Measurements from ENCODE around the gene HBE1.
"Not testable (repeated sequence)": the region's sequence is repeated elsewhere in the genome, so short reads cannot be mapped to it uniquely, and the experiment has no call there.

Gene HBE1

DNA sequence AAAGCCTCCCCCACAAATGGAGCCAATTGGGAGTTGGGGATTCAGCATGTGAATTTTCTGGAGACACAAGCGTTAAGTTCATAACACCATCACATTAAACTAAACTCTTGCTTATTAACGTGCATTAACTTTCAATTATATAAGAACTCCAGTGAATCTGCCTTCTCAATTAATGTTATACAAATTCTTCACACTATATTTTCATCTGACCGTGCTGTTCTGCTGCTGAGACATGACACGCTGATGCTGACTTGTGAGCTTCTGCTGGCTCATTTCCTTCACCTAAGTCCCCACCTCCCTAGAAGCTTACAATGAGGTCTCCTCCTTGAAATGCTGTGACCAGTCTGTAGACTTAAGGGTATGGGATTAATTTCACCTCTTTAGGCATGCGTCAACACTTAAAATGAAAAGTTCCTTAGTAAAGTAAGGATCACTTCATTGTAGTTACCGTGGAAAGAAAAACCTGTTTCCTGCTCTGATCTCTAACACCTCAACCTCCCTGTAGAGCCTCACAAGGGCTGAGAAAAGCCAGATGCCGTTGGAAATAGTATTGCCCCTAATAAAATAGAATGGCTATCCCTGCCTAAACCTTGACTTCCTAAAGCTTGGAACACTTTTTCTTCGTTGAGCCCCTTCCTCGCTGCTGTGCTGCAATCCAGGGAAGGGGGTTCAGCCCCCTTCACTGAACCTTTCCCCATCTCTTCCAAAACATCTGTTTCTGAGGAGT, 17.4 kb downstream of the HBE1 start:
- no peak for DNase-seq

DNA sequence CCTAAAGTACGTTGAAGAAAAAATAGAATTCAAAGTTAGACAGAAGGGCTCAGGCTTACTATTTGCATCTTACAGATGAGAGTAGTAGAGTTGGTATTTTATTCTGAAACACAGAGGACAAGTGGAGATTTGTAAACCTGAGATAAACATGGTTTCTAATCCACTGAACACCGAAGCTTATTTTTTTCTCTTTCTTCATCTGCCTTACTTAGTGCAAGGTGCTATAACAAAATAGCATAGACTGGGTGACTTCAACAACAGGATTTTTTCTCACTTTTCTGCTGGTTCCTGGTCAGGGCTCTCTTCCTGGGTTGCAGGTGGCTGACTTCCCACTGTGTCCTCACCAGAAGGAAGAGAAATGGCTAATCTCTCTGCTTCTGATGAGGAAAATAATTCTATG, 18.0 kb downstream of the HBE1 start:
- DNase-seq, result no peak

DNA sequence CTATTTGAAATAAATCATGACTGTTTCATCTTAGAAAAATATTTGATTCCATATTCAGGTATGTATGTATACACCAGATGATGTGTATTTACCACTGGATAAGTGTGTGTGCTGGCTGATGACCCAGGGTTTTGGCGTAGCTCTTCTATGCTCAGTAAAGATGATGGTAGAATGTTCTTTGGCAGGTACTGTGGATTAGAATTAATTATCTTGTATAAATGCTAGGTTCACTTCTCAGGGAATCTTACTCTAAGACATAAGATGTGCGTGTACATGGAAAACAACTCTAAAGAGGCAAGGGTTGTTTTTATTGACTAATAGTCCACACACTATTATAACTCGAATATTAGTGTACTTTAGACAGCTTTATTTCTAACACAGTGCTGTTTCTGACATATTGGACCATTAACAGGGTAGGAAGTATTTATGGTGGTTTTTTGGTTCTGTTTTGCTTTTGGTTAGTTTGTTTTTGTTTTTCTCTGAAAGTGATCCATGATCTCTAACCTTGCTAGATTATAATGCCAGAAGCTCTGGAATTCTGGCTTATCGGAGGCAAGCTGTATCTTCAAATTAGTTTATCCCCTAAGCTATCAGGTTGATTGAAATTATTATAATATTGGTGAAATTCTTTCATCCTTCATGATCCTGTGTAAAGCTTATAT, 19.1 kb downstream of the HBE1 start:
- no peak for DNase-seq

GRCh38 chr11:5249807-5250396, 19.8 kb downstream of the HBE1 start, which contains the start of gene HBG1:
HBG1 (minus strand) TSS chr11:5249857; CDS start chr11:5249804, 53 bp downstream.
- not testable (repeated sequence) for DNase-seq

DNA sequence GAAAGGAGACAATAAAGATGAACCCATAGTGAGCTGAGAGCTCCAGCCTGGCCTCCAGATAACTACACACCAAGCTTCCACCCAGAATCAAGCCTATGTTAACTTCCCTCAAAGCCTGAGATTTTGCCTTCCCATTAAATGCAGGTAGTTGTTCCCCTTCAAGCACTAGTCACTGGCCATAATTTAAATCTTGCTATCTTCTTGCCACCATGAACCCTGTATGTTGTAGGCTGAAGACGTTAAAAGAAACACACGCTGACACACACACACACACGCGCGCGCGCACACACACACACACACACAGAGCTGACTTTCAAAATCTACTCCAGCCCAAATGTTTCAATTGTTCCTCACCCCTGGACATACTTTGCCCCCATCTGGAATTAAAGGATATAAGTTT, 21.2 kb downstream of the HBE1 start:
- DNase-seq, result not testable (repeated sequence)

GRCh38 chr11:5247472-5248192, 22.1 kb downstream of the HBE1 start:
- no peak for DNase-seq

GRCh38 chr11:5246772-5247471, 22.8 kb downstream of the HBE1 start:
- no peak for DNase-seq

GRCh38 chr11:5245155-5245554, 24.6 kb downstream of the HBE1 start:
- DNase-seq, result no peak

- no peak for DNase-seq
These were observed 25.9 kb downstream of the HBE1 start for GRCh38 chr11:5243816-5244180.

- DNase-seq, result no peak
These were observed 26.6 kb downstream of the HBE1 start for GRCh38 chr11:5242933-5243815.

DNA sequence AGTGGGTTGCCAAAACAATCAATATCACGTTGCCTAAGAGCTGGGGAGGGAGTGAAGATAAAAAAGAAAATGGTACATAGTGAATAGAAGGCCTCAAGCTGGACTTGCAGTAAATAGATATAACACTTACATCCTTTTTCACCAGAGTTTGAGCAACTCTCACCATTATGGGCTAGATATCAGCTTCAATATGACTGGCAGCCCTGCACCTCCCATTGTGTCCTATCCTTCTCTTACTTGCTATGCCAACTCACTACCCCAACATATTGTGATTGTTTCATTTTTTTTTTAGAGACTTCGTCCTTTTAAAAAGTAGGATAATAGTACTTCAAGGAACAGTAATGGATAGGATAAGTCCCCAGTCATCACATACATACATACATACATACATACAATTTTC, 27.5 kb downstream of the HBE1 start:
- no peak for DNase-seq

GRCh38 chr11:5241458-5241857, 28.3 kb downstream of the HBE1 start:
- no peak for DNase-seq

- DNase-seq, result no peak
These were observed 29.3 kb downstream of the HBE1 start for GRCh38 chr11:5240458-5240857.

DNA sequence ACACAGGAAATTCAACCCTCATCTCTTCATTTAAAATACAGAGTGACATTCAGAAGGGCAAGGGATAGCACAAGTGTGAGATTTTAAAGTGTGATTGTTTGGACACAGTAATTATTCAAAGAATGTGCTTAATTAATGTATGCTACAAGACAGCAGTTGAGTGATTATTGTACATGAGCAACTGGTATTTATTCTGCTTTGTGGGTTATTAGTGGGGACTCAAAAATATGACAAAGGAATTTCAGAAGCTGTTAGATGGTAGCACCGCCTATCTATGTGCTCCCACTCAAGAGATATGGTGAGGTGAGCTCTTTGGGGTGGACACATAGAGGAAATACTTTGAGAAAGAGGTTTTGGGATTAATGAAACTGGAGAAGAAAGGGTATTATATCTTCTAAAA, 29.7 kb downstream of the HBE1 start:
- DNase-seq, result no peak

- DNase-seq, result no peak
These were observed 30.7 kb downstream of the HBE1 start for GRCh38 chr11:5239046-5239445.

GRCh38 chr11:5238486-5238885, 31.3 kb downstream of the HBE1 start:
- DNase-seq, result no peak

DNA sequence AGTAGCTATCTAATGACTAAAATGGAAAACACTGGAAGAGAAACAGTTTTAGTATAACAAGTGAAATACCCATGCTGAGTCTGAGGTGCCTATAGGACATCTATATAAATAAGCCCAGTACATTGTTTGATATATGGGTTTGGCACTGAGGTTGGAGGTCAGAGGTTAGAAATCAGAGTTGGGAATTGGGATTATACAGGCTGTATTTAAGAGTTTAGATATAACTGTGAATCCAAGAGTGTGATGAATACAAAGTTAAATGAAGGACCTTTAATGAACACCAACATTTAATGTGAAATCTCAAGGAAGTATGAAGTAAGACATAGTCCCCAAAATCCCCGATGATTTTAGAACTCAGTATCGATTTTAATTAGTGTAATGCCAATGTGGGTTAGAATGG, 32.3 kb downstream of the HBE1 start:
- no peak for DNase-seq

GRCh38 chr11:5235364-5236095, 34.2 kb downstream of the HBE1 start:
- DNase-seq, result no peak

DNA sequence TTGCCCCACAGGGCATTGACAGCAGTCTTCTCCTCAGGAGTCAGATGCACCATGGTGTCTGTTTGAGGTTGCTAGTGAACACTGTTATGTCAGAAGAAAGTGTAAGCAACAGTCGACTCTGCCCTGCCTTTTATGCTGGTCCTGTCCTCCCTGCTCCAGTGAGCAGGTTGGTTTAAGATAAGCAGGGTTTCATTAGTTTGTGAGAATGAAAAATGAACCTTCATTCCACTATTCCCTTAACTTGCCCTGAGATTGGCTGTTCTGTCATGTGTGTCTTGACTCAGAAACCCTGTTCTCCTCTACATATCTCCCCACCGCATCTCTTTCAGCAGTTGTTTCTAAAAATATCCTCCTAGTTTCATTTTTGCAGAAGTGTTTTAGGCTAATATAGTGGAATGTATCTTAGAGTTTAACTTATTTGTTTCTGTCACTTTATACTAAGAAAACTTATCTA, 35.3 kb downstream of the HBE1 start, which contains the start of gene HBD:
Gene HBD, minus strand, starts transcription at position 103 of the 454 bp plus-strand sequence. Its CDS starts 50 bp downstream, at position 53.
- DNase-seq, result no peak

DNA sequence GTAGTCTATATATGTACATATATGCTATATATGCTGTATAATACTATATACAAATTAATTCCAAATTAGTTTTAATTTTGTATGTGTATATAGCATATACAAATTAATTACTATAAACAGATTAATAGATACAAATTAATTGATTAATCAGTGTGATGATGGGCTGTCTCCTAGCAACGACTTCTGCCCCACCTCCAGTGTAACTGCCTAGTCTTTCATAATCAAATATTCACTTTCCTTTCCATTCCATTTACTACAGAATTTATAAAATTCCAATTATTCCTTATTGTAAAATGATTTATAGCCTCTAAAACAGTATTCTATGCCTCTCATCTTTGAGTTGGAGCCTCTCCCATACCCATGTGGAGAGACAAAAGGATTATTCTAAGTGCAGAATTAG, 36.4 kb downstream of the HBE1 start:
- DNase-seq, result no peak

- DNase-seq, result no peak
These were observed 36.9 kb downstream of the HBE1 start for GRCh38 chr11:5232821-5233220.

Measured in CD4-positive, alpha-beta T cell treated with Interleukin-12 subunit alpha and Interleukin-12 subunit beta, for 1 hour (primary cell).